GM12878 (cell line): ENCODE data around the gene C16orf96. TPM values are rescaled to one million over a fixed set of nuclear protein-coding genes. Genes with fewer than 3 reads are reported as not detected.

Source experiments
- ATAC-seq: fragments of 200-7000 bp; cut with Tn5 transposase; 3 replicates; pipeline ENCODE4 v1.9.1; 2020; ENCODE audit warnings: mild to moderate bottlenecking, moderate library complexity
- BruUV-seq: library from RNA; stranded (reverse); fragments of 400-500 nt; replicated peaks from 2 replicates; lab custom pipeline; 2021; lab: Mats Ljungman, UMichigan
- CTCF ChIA-PET: fragments of 300-600 bp; sonication (Branson Sonifier 250); formaldehyde crosslinking; extraction: SDS; loops from one replicate; lab custom pipeline; 2021; ENCODE audit warnings: inconsistent platforms; lab: Yijun Ruan, JAX
- POLR2A ChIA-PET: fragments of 350-600 bp; formaldehyde crosslinking; extraction: SDS; loops from one replicate; lab custom pipeline; 2021; ENCODE audit warnings: inconsistent platforms; lab: Charles Lee
- RAD21 ChIA-PET: fragments of 300-600 bp; sonication (Branson Sonifier 250); formaldehyde crosslinking; loops from one replicate; lab custom pipeline; 2023; ENCODE audit warnings: antibody characterized with exemption; ENCODE audit not compliant: unreplicated experiment; lab: Charles Lee
- SMC1A ChIA-PET: fragments of 300-600 bp; sonication (Branson Sonifier 250); formaldehyde crosslinking; loops from one replicate; lab custom pipeline; 2023; ENCODE audit not compliant: unreplicated experiment, uncharacterized antibody; lab: Charles Lee
- DNase-seq: peaks from one replicate; pipeline ENCODE4 v3.0.0-alpha.2; 2011; ENCODE audit warnings: low read depth, low spot score
- FAIRE-seq: peaks from 3 replicates; lab custom pipeline; 2011; peaks lifted over from hg19 to GRCh38; lab: Jason Lieb, UNC
- H2AFZ ChIP-seq: 2 replicates; pipeline ENCODE4 v1.6.0; 2011; ENCODE audit warnings: low read depth, low read length, control low read depth; ENCODE audit not compliant: control insufficient read depth
- H3K27ac ChIP-seq: 2 replicates; pipeline ENCODE4 v1.5.1; 2011; ENCODE audit warnings: control low read depth; ENCODE audit not compliant: control insufficient read depth, insufficient read depth
- H3K27me3 ChIP-seq, 2 experiments: replicated peaks in 1 of 2; 2 replicates each; pipeline versions ENCODE4 v1.6.0 to v1.6.1; 2011; ENCODE audit warnings: low read length in 1 of 2; ENCODE audit not compliant: control insufficient read depth in 2 of 2, insufficient read depth in 2 of 2
- H3K36me3 ChIP-seq, 2 experiments: 2 replicates each; pipeline ENCODE4 v1.5.1; 2011; ENCODE audit warnings: low read length in 1 of 2; ENCODE audit not compliant: control insufficient read depth in 2 of 2, insufficient read depth in 2 of 2
- H3K4me1 ChIP-seq: 2 replicates; pipeline ENCODE4 v1.6.1; 2011; ENCODE audit warnings: mild to moderate bottlenecking, low read length, moderate library complexity, mixed read lengths; ENCODE audit not compliant: control insufficient read depth, insufficient read depth
- H3K4me2 ChIP-seq: 2 replicates; pipeline ENCODE4 v1.6.0; 2011; ENCODE audit warnings: control low read depth; ENCODE audit not compliant: control insufficient read depth, insufficient read depth
- H3K4me3 ChIP-seq: fragments of 200-600 bp; sonication (generic); 2 replicates; pipeline ENCODE4 v1.5.1; 2016
- H3K79me2 ChIP-seq: 2 replicates; pipeline ENCODE4 v1.6.0; 2011; ENCODE audit warnings: low read length; ENCODE audit not compliant: control insufficient read depth, insufficient read depth
- H3K9ac ChIP-seq: 2 replicates; pipeline ENCODE4 v1.8.0; 2011; ENCODE audit warnings: low read length, control low read depth, mixed read lengths; ENCODE audit not compliant: control insufficient read depth, insufficient read depth
- H3K9me3 ChIP-seq: replicated peaks from 3 replicates; pipeline ENCODE4 v1.5.1; 2011; ENCODE audit warnings: mild to moderate bottlenecking, low read length; ENCODE audit not compliant: control insufficient read depth, insufficient read depth
- H4K20me1 ChIP-seq: 2 replicates; pipeline ENCODE4 v1.6.0; 2011; ENCODE audit not compliant: control insufficient read depth, insufficient read depth
- ATF7 ChIP-seq: fragments of 450-650 bp; IDR thresholded peaks from 2 replicates; pipeline ENCODE4 v1.6.1; 2016; ENCODE audit warnings: low read depth, mild to moderate bottlenecking
- CBFB ChIP-seq: IDR thresholded peaks from 2 replicates; pipeline ENCODE4 v1.6.1; 2016; ENCODE audit warnings: antibody characterized with exemption, low read depth
- CREM ChIP-seq: IDR thresholded peaks from 2 replicates; pipeline ENCODE4 v1.6.1; 2014; ENCODE audit warnings: antibody characterized with exemption, low read depth
- DPF2 ChIP-seq: fragments of 450-650 bp; IDR thresholded peaks from 2 replicates; pipeline ENCODE4 v1.6.1; 2017; ENCODE audit warnings: mild to moderate bottlenecking
- EGR1 ChIP-seq, 2 experiments: IDR thresholded peaks; 1 replicate in 1 of 2; 2 replicates in 1 of 2; pipeline ENCODE4 v1.6.1; 2011 to 2012; ENCODE audit warnings: low read depth in 2 of 2, low read length in 2 of 2, borderline replicate concordance in 1 of 2, mild to moderate bottlenecking in 1 of 2, moderate library complexity in 1 of 2
- IKZF1 ChIP-seq: fragments of 450-650 bp; conservative IDR thresholded peaks from 2 replicates; pipeline ENCODE4 v1.6.1; 2017; ENCODE audit warnings: antibody characterized with exemption, mild to moderate bottlenecking
- JUND ChIP-seq: IDR thresholded peaks from 2 replicates; pipeline ENCODE4 v1.6.1; 2012; ENCODE audit warnings: low read depth, mild to moderate bottlenecking, low read length, improper control_type of control experiment, moderate library complexity
- KDM1A ChIP-seq: fragments of 200-600 bp; sonication (generic); IDR thresholded peaks from 2 replicates; pipeline ENCODE4 v1.6.1; 2016; ENCODE audit warnings: borderline replicate concordance
- LARP7 ChIP-seq: fragments of 450-650 bp; IDR thresholded peaks from 2 replicates; pipeline ENCODE4 v1.6.1; 2017; ENCODE audit warnings: mild to moderate bottlenecking
- MXI1 ChIP-seq: fragments of 150-350 bp; IDR thresholded peaks from 2 replicates; pipeline ENCODE4 v1.6.1; 2011; ENCODE audit warnings: low read depth, mild to moderate bottlenecking, inconsistent platforms, low read length, improper control_type of control experiment
- NFXL1 ChIP-seq: fragments of 450-650 bp; IDR thresholded peaks from 2 replicates; pipeline ENCODE4 v1.6.1; 2017; ENCODE audit warnings: antibody characterized with exemption, mild to moderate bottlenecking, borderline replicate concordance
- NKRF ChIP-seq: fragments of 450-650 bp; conservative IDR thresholded peaks from 2 replicates; pipeline ENCODE4 v1.6.1; 2017; ENCODE audit warnings: mild to moderate bottlenecking, moderate library complexity
- POLR2AphosphoS5 ChIP-seq: IDR thresholded peaks from 2 replicates; pipeline ENCODE4 v1.6.1; 2011; ENCODE audit warnings: mild to moderate bottlenecking, low read length, inconsistent platforms
- RB1 ChIP-seq: fragments of 450-650 bp; formaldehyde crosslinking; IDR thresholded peaks from 2 replicates; pipeline ENCODE4 v1.6.1; 2017; ENCODE audit warnings: mild to moderate bottlenecking, borderline replicate concordance
- RELB ChIP-seq: fragments of 450-650 bp; IDR thresholded peaks from 2 replicates; pipeline ENCODE4 v1.6.1; 2017; ENCODE audit warnings: low read depth, mild to moderate bottlenecking, moderate library complexity
- RUNX3 ChIP-seq: IDR thresholded peaks from 2 replicates; pipeline ENCODE4 v1.6.1; 2012; ENCODE audit warnings: low read length, inconsistent platforms
- TBL1XR1 ChIP-seq: IDR thresholded peaks from 2 replicates; pipeline ENCODE4 v1.6.1; 2012; ENCODE audit warnings: low read depth, low read length, improper control_type of control experiment
- ZNF217 ChIP-seq: fragments of 450-650 bp; IDR thresholded peaks from 2 replicates; pipeline ENCODE4 v1.6.1; 2017; ENCODE audit warnings: antibody characterized with exemption, mild to moderate bottlenecking
- WGBS: methylation state at CpG from one replicate; pipeline ENCODE4 v1.1.6; 2016; ENCODE audit warnings: low lambda C conversion rate; ENCODE audit not compliant: insufficient replicate concordance, insufficient coverage; ENCODE audit errors: missing lambda C conversion rate; 5-methylcytosine and 5-hydroxymethylcytosine counted together
- in situ Hi-C: fragments of 300-500 bp; cut with MboI; formaldehyde crosslinking; loops from 9 replicates; pipeline ENCODE4 v1.14.3; 2018; ENCODE audit warnings: mixed read lengths
- intact Hi-C: fragments of 100-400 bp; cut with micrococcal nuclease; formaldehyde crosslinking; loops from one replicate; pipeline ENCODE4 v1.14.2; 2022; ENCODE audit not compliant: unreplicated experiment
- polyA plus RNA-seq, 11 experiments: library from polyadenylated mRNA; depleted of rRNA in 4 of 11; unstranded in 6 of 11; stranded (reverse) in 5 of 11; fragments of >200 nt; fragmentation: Nextera tagmentation in 4 of 11; fragmentation: Illumina TruSeq in 1 of 11; extraction: Ambion mirVana in 4 of 11; extraction: Trizol in 1 of 11; gene quantifications; 1 replicate in 1 of 11; 2 replicates in 10 of 11; pipeline versions ENCODE4 v1.2.1 to v1.2.3, GENCODE V29; 2011 to 2016; ENCODE audit warnings: inconsistent platforms in 2 of 11, missing spikeins in 2 of 11, low read depth in 1 of 11
- total RNA-seq, 4 experiments: library from RNA; depleted of rRNA in 3 of 4; stranded (reverse); fragments of >200 nt in 3 of 4; fragmentation: Illumina TruSeq in 1 of 4; extraction: Trizol in 1 of 4; gene quantifications; 2 replicates each; pipeline versions ENCODE4 v1.2.1 to v1.2.3, GENCODE V29; 2013 to 2021

C16orf96 gene
- total and polyA plus RNA-seq, 10 of the 15 experiments (the other 5 are each of a cell fraction or from before 2014, with no cell fraction given): 0.01 to 0.08 (median 0.01) TPM; not detected in 7

- Histone ChIP-seq H4K20me1 (no peaks in the 10 kb centered on the region), H3K27ac (peak overlapping the region; percentile 97), H3K4me3 (peak overlapping the region; percentile 86), H3K4me1 (peaks cover 16% of the 10 kb centered on the region), H2AFZ (peak overlapping the region; percentile 55), H3K27me3 (no peaks in the 10 kb centered on the region), H3K9me3 (no peaks in the 10 kb centered on the region; the same call in 2 of the 3 replicates), H3K4me2 (peak overlapping the region; percentile 93), H3K36me3 (0 out of 4 replicates have a peak, but pooled peaks cover 0 to 2% of the 10 kb centered on the region in 2 experiments), H3K9ac (peak overlapping the region; percentile 86), H3K79me2 (peaks cover 41% of the 10 kb centered on the region)
- peak; percentile 54 for FAIRE-seq
- CTCF ChIA-PET: interaction anchor here (0.7 to 4.0 kb wide), 23 partner anchors 9 to 371 kb away, joined by 3 to 43 read pairs (median 4); partner anchors contain the start of genes CDIP1, DNAAF8 and HMOX2
- WGBS: under 1% methylated on average over 40 of the region's 80 CpGs
- SMC1A ChIA-PET: interaction anchor here (0.7 to 4.1 kb wide), 6 partner anchors 8 to 120 kb away, joined by 3 to 15 read pairs (median 6); partner anchors contain the start of genes ANKS3 and DNAAF8
- in situ Hi-C loops (no loop called here), intact Hi-C loops (no loop called here)
- BruUV-seq: no TSS peak
- DNase-seq: peak; percentile 48
- RAD21 ChIA-PET: interaction anchor here (0.6 to 3.4 kb wide), 8 partner anchors 9 to 209 kb away, joined by 3 to 24 read pairs (median 6); partner anchors contain the start of genes ANKS3 and DNAAF8
- peak; percentile 83 for ATAC-seq
- POLR2A ChIA-PET: interaction anchor here (0.5 to 2.7 kb wide), 10 partner anchors 9 to 152 kb away, joined by 3 to 25 read pairs (median 4); partner anchors contain the start of genes ANKS3 and DNAAF8
- TF ChIP-seq JUND (peak; percentile 22; the same call in 1 of the 2 replicates), EGR1 (IDR thresholded peaks at IDR 0.05; ENCODE audit: borderline replicate concordance in 1 of 2, low read depth in 2 of 2, low read length in 2 of 2) (peak; percentile 6 to 67; a peak in 2 of 3 replicates), RUNX3 (peak; percentile 78), IKZF1 (peak; percentile 76), RB1 (peak; percentile 24; the same call in 1 of the 2 replicates), POLR2AphosphoS5 (peak; percentile 60; the same call in 1 of the 2 replicates), ATF7 (peak; percentile 71), ZNF217 (peak; percentile 32; the same call in 1 of the 2 replicates), RELB (peak; percentile 40; the same call in 1 of the 2 replicates), CREM (peak; percentile 67; the same call in 1 of the 2 replicates), LARP7 (peak; percentile 98), KDM1A (no peak), NKRF (peak; percentile 93), DPF2 (peak; percentile 86), TBL1XR1 (peak; percentile 44; the same call in 1 of the 2 replicates), NFXL1 (0 out of 2 replicates have a peak, but pooled peaks have one; percentile 43), CBFB (no peak; the same call in 1 of the 2 replicates), MXI1 (0 out of 2 replicates have a peak, but pooled peaks have one; percentile 12)
Observed at GRCh38 chr16:4624827-4625559, 68.9 kb downstream of the C16orf96 start.
